A549 treated with RU486 at 1 μM for 4 hours (cell line): ENCODE results near the gene GAPVD1. TPM values are rescaled to one million over a fixed set of nuclear protein-coding genes. Genes with fewer than 3 reads are reported as not detected.

Source experiments
- total RNA-seq: library from RNA; stranded (reverse); fragments of 200-300 nt; extraction: Qiagen RNA extraction; gene quantifications from 5 replicates; pipeline ENCODE4 v1.2.3, GENCODE V29; 2022; ENCODE audit warnings: low read depth

GAPVD1 gene
- total RNA-seq: 12.5 to 17.3 TPM (median 16.5 TPM) in 5 replicates

GRCh38 chr9:125261501-125262293 lies at the start of gene GAPVD1:
GAPVD1 (plus strand) TSS chr9:125261826; CDS start chr9:125298922, 37,096 bp downstream.

GRCh38 chr9:125241000-125241862 lies 20.4 kb upstream of the GAPVD1 start, which contains the start of gene HSPA5:
HSPA5 (minus strand) TSS chr9:125241343; CDS start chr9:125241126, 217 bp downstream.

Other genes with a start within 250 kb of the GAPVD1 start
- 1.4 to 2.1 TPM (median 1.6 TPM) in 5 replicates for gene SCAI, start 118.3 kb upstream of the GAPVD1 start, total RNA-seq
- 19.3 to 29.1 TPM (median 26.3 TPM) in 5 replicates for gene PPP6C, start 72.0 kb upstream of the GAPVD1 start, total RNA-seq
- gene RABEPK, start 61.3 kb upstream of the GAPVD1 start, total RNA-seq: 37.5 to 52.7 TPM (median 42.8 TPM) in 5 replicates
- 346 to 395 TPM (median 387 TPM) in 5 replicates for gene HSPA5, start 20.5 kb upstream of the GAPVD1 start, total RNA-seq